Osteoblast (primary cell): ENCODE data around the gene NTRK1. TPM values are rescaled to one million over a fixed set of nuclear protein-coding genes. Genes with fewer than 3 reads are reported as not detected.

Experiments
- DNase-seq: peaks from one replicate; pipeline ENCODE4 v3.0.0; 2011; ENCODE audit warnings: low spot score, mixed read lengths; ENCODE audit not compliant: insufficient read length; ENCODE audit errors: missing footprints
- H2AFZ ChIP-seq: 2 replicates; pipeline ENCODE4 v1.6.0; 2011; ENCODE audit warnings: mild to moderate bottlenecking, low read length
- H3K27ac ChIP-seq: 2 replicates; pipeline ENCODE4 v1.5.1; 2011; ENCODE audit warnings: mild to moderate bottlenecking, low read depth, low read length, moderate library complexity
- H3K27me3 ChIP-seq: 2 replicates; pipeline ENCODE4 v1.6.0; 2012; ENCODE audit warnings: mild to moderate bottlenecking, control low read depth, inconsistent platforms, low read length, moderate library complexity; ENCODE audit not compliant: insufficient read depth
- H3K36me3 ChIP-seq: 2 replicates; pipeline ENCODE4 v1.5.1; 2011; ENCODE audit warnings: mild to moderate bottlenecking, low read length, control low read depth, moderate library complexity; ENCODE audit not compliant: insufficient read depth
- H3K4me1 ChIP-seq: 2 replicates; pipeline ENCODE4 v1.5.1; 2011; ENCODE audit warnings: mild to moderate bottlenecking, low read length, control low read depth, moderate library complexity; ENCODE audit not compliant: insufficient read depth
- H3K4me2 ChIP-seq: 2 replicates; pipeline ENCODE4 v1.6.0; 2011; ENCODE audit warnings: mild to moderate bottlenecking, low read length; ENCODE audit not compliant: insufficient read depth
- H3K4me3 ChIP-seq: fragments of 200-600 bp; sonication (generic); 3 replicates; pipeline ENCODE4 v1.5.1; 2012; ENCODE audit warnings: mild to moderate bottlenecking, low read length, inconsistent platforms; ENCODE audit not compliant: insufficient read depth
- H3K79me2 ChIP-seq: 2 replicates; pipeline ENCODE4 v1.6.0; 2012; ENCODE audit warnings: mild to moderate bottlenecking, low read length, control low read depth, inconsistent platforms; ENCODE audit not compliant: insufficient read depth
- H3K9me3 ChIP-seq: 2 replicates; pipeline ENCODE4 v1.5.1; 2011; ENCODE audit warnings: low read depth, low read length, control low read depth
- H4K20me1 ChIP-seq: 2 replicates; pipeline ENCODE4 v1.6.0; 2012; ENCODE audit warnings: mild to moderate bottlenecking, low read length, control low read depth; ENCODE audit not compliant: insufficient read depth
- total RNA-seq: library from RNA; depleted of rRNA; stranded (reverse); fragments of >200 nt; gene quantifications from 2 replicates; pipeline ENCODE4 v1.2.3, GENCODE V29; 2012
- TF ChIP-seq, protein P1 (sequence below): IDR thresholded peaks from 2 replicates; pipeline ENCODE4 v1.5.1; 2011; ENCODE audit warnings: mild to moderate bottlenecking, low read depth, low read length, moderate library complexity; ENCODE audit errors: extremely low read depth

The NTRK1 gene
- total RNA-seq, 1 donor, result 0.36 TPM

DNA sequence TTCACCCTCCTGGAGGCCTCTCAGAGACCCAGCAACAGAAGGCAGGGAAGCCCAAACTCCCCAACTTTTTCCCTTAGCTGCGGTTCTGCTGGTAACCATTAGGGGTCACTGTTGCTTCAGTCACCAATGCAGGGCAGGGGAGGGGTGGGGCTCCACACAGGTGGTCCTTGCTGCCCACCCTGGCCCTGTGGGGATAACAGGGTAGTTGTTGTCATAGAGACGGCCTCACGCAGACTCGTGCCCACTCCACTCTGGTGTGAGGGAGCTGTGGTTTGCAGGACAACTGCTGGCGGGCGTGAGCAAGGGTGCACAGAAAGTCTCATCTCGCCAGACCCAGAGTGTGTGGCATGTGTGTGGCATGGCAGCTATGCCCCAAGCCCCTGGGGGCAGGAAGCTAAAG lies 21.7 kb upstream of the NTRK1 start:
- peak; percentile 95 for DNase-seq

DNA sequence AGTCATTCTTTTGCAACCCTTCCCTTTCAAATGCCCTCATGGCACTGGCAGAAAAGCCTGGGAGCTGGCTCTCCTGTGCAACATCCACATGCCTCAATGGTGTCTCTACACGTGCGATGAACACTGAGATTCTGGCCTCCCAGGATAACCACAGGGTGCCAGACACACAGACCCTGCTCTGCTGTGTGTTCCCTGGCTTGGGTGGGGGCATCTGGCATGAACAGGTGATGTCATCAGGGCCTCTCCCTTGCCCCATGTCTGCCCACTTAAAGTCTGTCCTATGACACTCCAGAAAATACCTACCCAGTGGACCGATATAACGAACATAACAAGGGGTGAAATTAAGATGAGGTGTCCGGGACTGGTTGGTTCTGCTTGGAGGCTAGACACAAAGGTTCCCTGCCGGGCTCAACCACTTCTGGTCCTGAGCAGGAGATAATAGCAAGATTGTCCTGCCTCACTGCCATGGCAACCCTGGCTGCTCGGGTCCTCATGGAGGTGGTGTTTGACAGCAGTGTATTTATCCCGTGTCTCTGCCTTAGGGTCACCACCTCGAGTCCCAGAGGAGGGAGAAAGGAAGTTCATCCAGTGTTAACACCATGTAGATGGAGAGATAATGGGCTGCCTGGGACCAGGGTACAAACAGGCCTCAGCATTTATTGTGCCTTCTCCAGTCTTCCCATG lies 21.1 kb upstream of the NTRK1 start:
- Histone ChIP-seq H3K4me1 (no peaks in the 10 kb centered on the region), H3K79me2 (no peaks in the 10 kb centered on the region), H3K36me3 (no peaks in the 10 kb centered on the region), H4K20me1 (no peaks in the 10 kb centered on the region), H3K9me3 (no peaks in the 10 kb centered on the region), H3K4me2 (no peak overlapping the region), H3K4me3 (no peak overlapping the region), H3K27me3 (peaks cover 23% of the 10 kb centered on the region), H3K27ac (no peak overlapping the region), H2AFZ (no peak overlapping the region)
- TF ChIP-seq, protein P1, sequence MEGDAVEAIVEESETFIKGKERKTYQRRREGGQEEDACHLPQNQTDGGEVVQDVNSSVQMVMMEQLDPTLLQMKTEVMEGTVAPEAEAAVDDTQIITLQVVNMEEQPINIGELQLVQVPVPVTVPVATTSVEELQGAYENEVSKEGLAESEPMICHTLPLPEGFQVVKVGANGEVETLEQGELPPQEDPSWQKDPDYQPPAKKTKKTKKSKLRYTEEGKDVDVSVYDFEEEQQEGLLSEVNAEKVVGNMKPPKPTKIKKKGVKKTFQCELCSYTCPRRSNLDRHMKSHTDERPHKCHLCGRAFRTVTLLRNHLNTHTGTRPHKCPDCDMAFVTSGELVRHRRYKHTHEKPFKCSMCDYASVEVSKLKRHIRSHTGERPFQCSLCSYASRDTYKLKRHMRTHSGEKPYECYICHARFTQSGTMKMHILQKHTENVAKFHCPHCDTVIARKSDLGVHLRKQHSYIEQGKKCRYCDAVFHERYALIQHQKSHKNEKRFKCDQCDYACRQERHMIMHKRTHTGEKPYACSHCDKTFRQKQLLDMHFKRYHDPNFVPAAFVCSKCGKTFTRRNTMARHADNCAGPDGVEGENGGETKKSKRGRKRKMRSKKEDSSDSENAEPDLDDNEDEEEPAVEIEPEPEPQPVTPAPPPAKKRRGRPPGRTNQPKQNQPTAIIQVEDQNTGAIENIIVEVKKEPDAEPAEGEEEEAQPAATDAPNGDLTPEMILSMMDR, result no peak
- peak; percentile 44 for DNase-seq

More for the DNA sequence above, 21.7 kb upstream of the NTRK1 start:
- no peaks in the 10 kb centered on the region for H3K79me2 ChIP-seq
- TF ChIP-seq, protein P1, result peak; percentile 82
- no peak overlapping the region for H3K4me3 ChIP-seq
- H3K4me1 ChIP-seq, result no peaks in the 10 kb centered on the region
- no peak overlapping the region for H3K4me2 ChIP-seq
- H3K36me3 ChIP-seq, result no peaks in the 10 kb centered on the region
- peaks cover 23% of the 10 kb centered on the region for H3K27me3 ChIP-seq
- H4K20me1 ChIP-seq, result no peaks in the 10 kb centered on the region
- no peak overlapping the region for H2AFZ ChIP-seq
- H3K27ac ChIP-seq, result no peak overlapping the region
- H3K9me3 ChIP-seq, result no peaks in the 10 kb centered on the region

DNA sequence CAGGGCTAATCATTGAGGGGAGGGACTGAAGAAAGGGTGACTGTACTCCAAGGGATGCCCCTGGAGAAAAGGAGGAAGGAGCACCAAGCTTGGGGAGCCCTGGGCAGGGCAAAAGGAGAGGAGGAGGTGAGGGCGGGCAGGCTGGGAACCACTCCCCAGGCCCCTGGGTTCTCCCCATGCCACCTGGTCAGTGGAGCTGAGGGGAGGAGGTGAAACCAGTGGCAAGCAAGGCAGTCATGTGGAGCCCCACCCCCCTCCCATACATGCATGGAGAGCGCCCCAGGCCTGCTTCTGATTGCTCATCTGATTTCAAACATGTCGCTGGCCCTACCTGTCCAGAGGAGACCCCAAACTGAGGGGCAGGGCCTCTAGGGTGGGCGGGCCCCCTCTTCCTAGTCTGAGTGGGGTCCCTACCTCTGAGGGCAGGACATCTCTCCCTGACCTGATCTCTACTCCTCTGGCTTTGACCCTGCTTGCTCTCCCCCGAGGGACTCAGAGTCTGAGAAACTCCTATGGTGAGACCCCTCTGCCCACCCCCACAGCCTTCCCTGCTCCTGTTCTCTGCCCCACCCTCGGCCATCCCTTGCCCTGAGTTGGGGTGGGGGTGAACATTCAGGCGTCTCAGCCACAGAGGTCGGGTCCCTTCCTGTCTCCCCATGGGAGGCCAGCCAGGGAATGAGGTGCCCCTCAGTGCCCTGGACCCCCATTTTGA lies 20.3 kb upstream of the NTRK1 start:
- Histone ChIP-seq H3K36me3 (no peaks in the 10 kb centered on the region), H3K9me3 (no peaks in the 10 kb centered on the region), H3K27me3 (peaks cover 24% of the 10 kb centered on the region), H3K79me2 (no peaks in the 10 kb centered on the region), H3K4me1 (no peaks in the 10 kb centered on the region), H4K20me1 (no peaks in the 10 kb centered on the region), H3K4me2 (no peak overlapping the region), H3K27ac (no peak overlapping the region), H2AFZ (no peak overlapping the region), H3K4me3 (no peak overlapping the region)
- TF ChIP-seq, protein P1, result no peak
- peak; percentile 69 for DNase-seq

DNA sequence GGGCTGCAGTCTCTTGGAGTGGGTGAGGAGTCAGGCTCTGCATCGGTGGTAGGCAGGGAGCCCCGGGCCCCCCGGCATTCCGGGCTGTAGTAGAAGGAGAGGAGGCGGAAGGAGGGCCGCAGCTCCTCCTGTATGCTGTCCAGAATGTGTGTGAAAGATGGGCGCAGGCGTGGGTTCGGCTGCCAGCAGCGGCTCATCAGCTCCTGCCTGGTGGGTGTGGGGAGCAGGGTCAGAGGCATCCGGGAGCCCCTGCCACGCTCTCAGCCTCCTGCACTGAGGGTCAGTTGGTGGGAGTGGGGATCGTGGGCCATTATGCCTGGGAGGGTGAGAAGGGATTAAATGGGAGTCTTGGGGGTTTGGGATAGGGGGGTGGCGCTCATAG lies 19.8 kb upstream of the NTRK1 start:
- no peaks in the 10 kb centered on the region for H3K36me3 ChIP-seq
- H3K4me1 ChIP-seq, result no peaks in the 10 kb centered on the region
- H3K9me3 ChIP-seq, result no peaks in the 10 kb centered on the region
- H3K27ac ChIP-seq, result no peak overlapping the region
- H3K4me3 ChIP-seq, result no peak overlapping the region
- H4K20me1 ChIP-seq, result no peaks in the 10 kb centered on the region
- TF ChIP-seq, protein P1, result no peak
- peaks cover 25% of the 10 kb centered on the region for H3K27me3 ChIP-seq
- no peak overlapping the region for H2AFZ ChIP-seq
- no peaks in the 10 kb centered on the region for H3K79me2 ChIP-seq
- H3K4me2 ChIP-seq, result no peak overlapping the region
- no peak for DNase-seq
